OCI-LY1 (cell line): Measurements from ENCODE around the gene LPCAT1.

Experiments used
- H2AFZ ChIP-seq: fragments of 200-600 bp; sonication (generic), shearing (Covaris generic); 2 replicates; pipeline ENCODE4 v1.6.0; 2014; ENCODE audit warnings: antibody characterized with exemption, mild to moderate bottlenecking, low read length
- H3F3A ChIP-seq: fragments of 200-600 bp; sonication (generic), shearing (Covaris generic); 2 replicates; pipeline ENCODE4 v1.6.0; 2014; ENCODE audit warnings: mild to moderate bottlenecking, antibody characterized with exemption, low read length, moderate library complexity; ENCODE audit not compliant: insufficient read depth
- H3K27ac ChIP-seq: fragments of 200-600 bp; sonication (generic); 2 replicates; pipeline ENCODE4 v1.5.1; 2014; ENCODE audit warnings: low read length, mixed run types, mild to moderate bottlenecking, low read depth; ENCODE audit not compliant: poor library complexity, severe bottlenecking
- H3K27me3 ChIP-seq: fragments of 200-600 bp; sonication (generic); 2 replicates; pipeline ENCODE4 v1.6.0; 2014; ENCODE audit warnings: antibody characterized with exemption, mild to moderate bottlenecking, low read length, moderate library complexity; ENCODE audit not compliant: insufficient read depth
- H3K36me3 ChIP-seq: fragments of 200-600 bp; sonication (generic); 2 replicates; pipeline ENCODE4 v1.6.1; 2014; ENCODE audit warnings: mild to moderate bottlenecking, antibody characterized with exemption, low read length, moderate library complexity, mixed read lengths; ENCODE audit not compliant: insufficient read depth
- H3K4me1 ChIP-seq: fragments of 200-600 bp; sonication (generic); 2 replicates; pipeline ENCODE4 v1.5.1; 2014; ENCODE audit warnings: mild to moderate bottlenecking, low read length, moderate library complexity; ENCODE audit not compliant: insufficient read depth, severe bottlenecking
- H3K4me2 ChIP-seq: fragments of 200-600 bp; sonication (generic), shearing (Covaris generic); 2 replicates; pipeline ENCODE4 v1.6.1; 2014; ENCODE audit warnings: low read length
- H3K4me3 ChIP-seq: fragments of 200-600 bp; sonication (generic); 2 replicates; pipeline ENCODE4 v1.5.1; 2014; ENCODE audit warnings: low read length, low read depth, mild to moderate bottlenecking, mixed read lengths; ENCODE audit not compliant: poor library complexity, severe bottlenecking
- H3K79me2 ChIP-seq: fragments of 200-600 bp; shearing (Covaris generic); 2 replicates; pipeline ENCODE4 v1.6.1; 2016; ENCODE audit warnings: mixed run types, low read length, mixed read lengths; ENCODE audit not compliant: insufficient read depth
- H3K9ac ChIP-seq: fragments of 200-600 bp; sonication (generic), shearing (Covaris generic); 2 replicates; pipeline ENCODE4 v1.6.1; 2014; ENCODE audit warnings: mild to moderate bottlenecking, low read length, mixed read lengths
- H3K9me2 ChIP-seq: fragments of 200-600 bp; sonication (generic), shearing (Covaris generic); 2 replicates; pipeline ENCODE4 v1.6.1; 2014; ENCODE audit warnings: low read depth, mild to moderate bottlenecking, low read length, mixed read lengths
- H3K9me3 ChIP-seq: fragments of 200-600 bp; shearing (Covaris generic); 2 replicates; pipeline ENCODE4 v1.6.1; 2014; ENCODE audit warnings: low read length, mixed read lengths
- H4K20me1 ChIP-seq: fragments of 200-600 bp; sonication (generic), shearing (Covaris generic); 2 replicates; pipeline ENCODE4 v1.6.0; 2016; ENCODE audit warnings: mild to moderate bottlenecking, low read length; ENCODE audit not compliant: insufficient read depth
- CTCF ChIP-seq: fragments of 200-600 bp; sonication (generic), shearing (Covaris generic); IDR thresholded peaks from 2 replicates; pipeline ENCODE4 v1.5.1; 2017; ENCODE audit warnings: mild to moderate bottlenecking, antibody characterized with exemption, low read length, moderate library complexity, mixed read lengths
- EZH2 ChIP-seq: fragments of 200-600 bp; sonication (generic), shearing (Covaris generic); IDR thresholded peaks from 2 replicates; pipeline ENCODE4 v1.8.0; 2017; ENCODE audit warnings: borderline replicate concordance, mixed run types, mild to moderate bottlenecking, antibody characterized with exemption, low read length, moderate library complexity, mixed read lengths

Gene LPCAT1

GRCh38 chr5:1480806-1481205 lies 43.0 kb downstream of the LPCAT1 start:
- Histone ChIP-seq H3K4me1 (peaks cover 24% of the 10 kb centered on the region), H3K4me3 (no peak overlapping the region), H3K9me3 (no peaks in the 10 kb centered on the region), H3K79me2 (no peaks in the 10 kb centered on the region), H3K9me2 (no peaks in the 10 kb centered on the region), H3F3A (no peaks in the 10 kb centered on the region), H2AFZ (no peak overlapping the region), H3K4me2 (no peak overlapping the region), H3K9ac (no peak overlapping the region), H3K27me3 (no peaks in the 10 kb centered on the region), H3K27ac (peak overlapping the region; percentile 16), H4K20me1 (no peaks in the 10 kb centered on the region), H3K36me3 (peaks cover 15% of the 10 kb centered on the region)
- TF ChIP-seq CTCF: no peak
- TF ChIP-seq EZH2: no peak

- H3K4me3 ChIP-seq: no peak overlapping the region
- H3K79me2 ChIP-seq: no peaks in the 10 kb centered on the region
- no peak overlapping the region for H3K4me2 ChIP-seq
- H3K4me1 ChIP-seq: peaks cover 20% of the 10 kb centered on the region
- H3F3A ChIP-seq: no peaks in the 10 kb centered on the region
- H3K27ac ChIP-seq: no peak overlapping the region
- no peak overlapping the region for H2AFZ ChIP-seq
- H3K9me3 ChIP-seq: no peaks in the 10 kb centered on the region
- peaks cover 11% of the 10 kb centered on the region for H3K36me3 ChIP-seq
- TF ChIP-seq EZH2: no peak
- TF ChIP-seq CTCF: no peak
- H4K20me1 ChIP-seq: no peaks in the 10 kb centered on the region
- no peak overlapping the region for H3K9ac ChIP-seq
- H3K27me3 ChIP-seq: no peaks in the 10 kb centered on the region
- H3K9me2 ChIP-seq: no peaks in the 10 kb centered on the region
Measured at GRCh38 chr5:1480217-1480616, 43.5 kb downstream of the LPCAT1 start.

GRCh38 chr5:1479581-1480188 lies 44.1 kb downstream of the LPCAT1 start:
- peak; percentile 72 for TF ChIP-seq CTCF
- no peak for TF ChIP-seq EZH2
- Histone ChIP-seq H2AFZ (no peak overlapping the region), H3K9ac (no peak overlapping the region), H3K4me3 (no peak overlapping the region), H3K4me1 (peaks cover 15% of the 10 kb centered on the region), H3F3A (no peaks in the 10 kb centered on the region), H3K36me3 (peaks cover 16% of the 10 kb centered on the region), H3K27ac (no peak overlapping the region), H3K9me2 (no peaks in the 10 kb centered on the region), H3K79me2 (no peaks in the 10 kb centered on the region), H3K9me3 (no peaks in the 10 kb centered on the region), H3K27me3 (no peaks in the 10 kb centered on the region), H3K4me2 (no peak overlapping the region), H4K20me1 (no peaks in the 10 kb centered on the region)
